OCI-LY3 (cell line): Measurements from ENCODE around the gene ACAN.

Source experiments
- EZH2phosphoT487 ChIP-seq: fragments of 200-600 bp; shearing (Covaris generic); IDR thresholded peaks from 2 replicates; pipeline ENCODE4 v1.6.1; 2018; ENCODE audit warnings: antibody characterized with exemption, mixed run types, low read depth
- TF ChIP-seq, protein P1 (sequence below): fragments of 200-600, 300-600 bp; sonication (generic); IDR thresholded peaks from 2 replicates; pipeline ENCODE4 v1.5.1; 2014; ENCODE audit warnings: antibody characterized with exemption, low read length, low read depth

DNA sequence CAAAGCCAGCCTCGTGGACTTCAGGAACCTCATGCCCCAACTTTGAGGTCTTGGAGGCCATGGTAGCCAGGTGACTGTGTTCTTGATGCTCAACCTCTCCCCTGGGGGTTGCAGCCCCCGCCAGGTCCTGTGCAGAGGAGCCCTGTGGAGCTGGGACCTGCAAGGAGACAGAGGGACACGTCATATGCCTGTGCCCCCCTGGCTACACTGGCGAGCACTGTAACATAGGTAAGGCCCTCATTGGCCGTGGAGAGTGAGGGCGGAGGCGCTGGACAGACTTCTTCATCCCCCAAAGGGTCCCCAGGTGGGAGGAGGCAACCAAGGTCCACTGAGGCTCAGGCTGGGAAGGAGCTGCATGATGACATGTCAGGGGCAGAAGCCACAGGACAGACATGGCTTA, 57.0 kb downstream of the ACAN start:
- TF ChIP-seq EZH2phosphoT487 = no peak
- TF ChIP-seq, protein P1, sequence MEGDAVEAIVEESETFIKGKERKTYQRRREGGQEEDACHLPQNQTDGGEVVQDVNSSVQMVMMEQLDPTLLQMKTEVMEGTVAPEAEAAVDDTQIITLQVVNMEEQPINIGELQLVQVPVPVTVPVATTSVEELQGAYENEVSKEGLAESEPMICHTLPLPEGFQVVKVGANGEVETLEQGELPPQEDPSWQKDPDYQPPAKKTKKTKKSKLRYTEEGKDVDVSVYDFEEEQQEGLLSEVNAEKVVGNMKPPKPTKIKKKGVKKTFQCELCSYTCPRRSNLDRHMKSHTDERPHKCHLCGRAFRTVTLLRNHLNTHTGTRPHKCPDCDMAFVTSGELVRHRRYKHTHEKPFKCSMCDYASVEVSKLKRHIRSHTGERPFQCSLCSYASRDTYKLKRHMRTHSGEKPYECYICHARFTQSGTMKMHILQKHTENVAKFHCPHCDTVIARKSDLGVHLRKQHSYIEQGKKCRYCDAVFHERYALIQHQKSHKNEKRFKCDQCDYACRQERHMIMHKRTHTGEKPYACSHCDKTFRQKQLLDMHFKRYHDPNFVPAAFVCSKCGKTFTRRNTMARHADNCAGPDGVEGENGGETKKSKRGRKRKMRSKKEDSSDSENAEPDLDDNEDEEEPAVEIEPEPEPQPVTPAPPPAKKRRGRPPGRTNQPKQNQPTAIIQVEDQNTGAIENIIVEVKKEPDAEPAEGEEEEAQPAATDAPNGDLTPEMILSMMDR = no peak
